CD14-positive monocyte (primary cell): Measurements from ENCODE around the gene ARL4C. TPM values are rescaled to one million over a fixed set of nuclear protein-coding genes. Genes with fewer than 3 reads are reported as not detected.
A peak's percentile ranks its signal among the peaks of the same experiment; 100 is the strongest.

Experiments used
- DNase-seq, 3 donors: peaks; one replicate each; pipeline ENCODE4 v3.0.0-alpha.2; 2011 to 2022
- H2AFZ ChIP-seq: 2 replicates; pipeline ENCODE4 v1.6.0; 2012; ENCODE audit warnings: mild to moderate bottlenecking, low read depth, low read length, inconsistent platforms; ENCODE audit not compliant: insufficient read depth, poor library complexity, severe bottlenecking
- H3K27ac ChIP-seq, 2 donors: 1 replicate in 1 of 2; 2 replicates in 1 of 2; pipeline ENCODE4 v1.5.1; 2012 to 2013; ENCODE audit warnings: low read length in 2 of 2, control low read depth in 1 of 2, inconsistent platforms in 1 of 2, low read depth in 1 of 2, mild to moderate bottlenecking in 1 of 2
- H3K27me3 ChIP-seq, 2 donors: one replicate each; pipeline versions ENCODE4 v1.6.0 to v1.6.1; 2011 to 2013; ENCODE audit warnings: low read length in 2 of 2; ENCODE audit not compliant: control insufficient read depth in 2 of 2, insufficient read depth in 2 of 2
- H3K36me3 ChIP-seq, 2 donors: replicated peaks in 1 of 2; 1 replicate in 1 of 2; 2 replicates in 1 of 2; pipeline versions ENCODE4 v1.5.1 to v1.6.1; 2012 to 2013; ENCODE audit warnings: low read length in 2 of 2, control low read depth in 1 of 2, inconsistent platforms in 1 of 2, mild to moderate bottlenecking in 1 of 2; ENCODE audit not compliant: insufficient read depth in 2 of 2, control insufficient read depth in 1 of 2
- H3K4me1 ChIP-seq, 2 donors: 1 replicate in 1 of 2; 2 replicates in 1 of 2; pipeline versions ENCODE4 v1.5.1 to v1.6.1; 2012 to 2013; ENCODE audit warnings: low read length in 2 of 2, control low read depth in 1 of 2, inconsistent platforms in 1 of 2, mild to moderate bottlenecking in 1 of 2, moderate library complexity in 1 of 2; ENCODE audit not compliant: insufficient read depth in 2 of 2, control insufficient read depth in 1 of 2
- H3K4me2 ChIP-seq: replicated peaks from 2 replicates; pipeline ENCODE3; 2012; ENCODE audit warnings: low read length, moderate library complexity, mild to moderate bottlenecking; ENCODE audit not compliant: poor library complexity, severe bottlenecking; ENCODE audit errors: extremely low read depth
- H3K4me3 ChIP-seq, 3 experiments: fragments of 200-600 bp in 1 of 3; sonication (generic) in 1 of 3; replicated peaks in 1 of 3; 1 replicate in 2 of 3; 2 replicates in 1 of 3; pipeline ENCODE4 v1.5.1; 2011 to 2013; ENCODE audit warnings: low read length in 3 of 3, mild to moderate bottlenecking in 3 of 3, control low read depth in 2 of 3, low read depth in 2 of 3, inconsistent platforms in 1 of 3, moderate library complexity in 1 of 3
- H3K79me2 ChIP-seq: 2 replicates; pipeline ENCODE4 v1.6.0; 2012; ENCODE audit warnings: mild to moderate bottlenecking, control low read depth, inconsistent platforms, low read length, moderate library complexity; ENCODE audit not compliant: insufficient read depth
- H3K9ac ChIP-seq: 2 replicates; pipeline ENCODE4 v1.6.0; 2017; ENCODE audit warnings: low read length, mild to moderate bottlenecking; ENCODE audit not compliant: insufficient read depth, poor library complexity, severe bottlenecking
- H3K9me3 ChIP-seq, 2 donors: replicated peaks in 1 of 2; 1 replicate in 1 of 2; 2 replicates in 1 of 2; pipeline versions ENCODE4 v1.5.1 to v1.6.1; 2012 to 2013; ENCODE audit warnings: low read length in 2 of 2, control low read depth in 1 of 2; ENCODE audit not compliant: control insufficient read depth in 1 of 2, insufficient read depth in 1 of 2
- H4K20me1 ChIP-seq: 2 replicates; pipeline ENCODE4 v1.6.0; 2012; ENCODE audit warnings: mild to moderate bottlenecking, low read length, control low read depth, moderate library complexity; ENCODE audit not compliant: insufficient read depth
- H3K27ac Mint-ChIP-seq, 7 donors: one replicate each; pipeline ENCODE4 v1.8.0; 2020; ENCODE audit warnings: mild to moderate bottlenecking in 7 of 7, mixed read lengths in 7 of 7, moderate library complexity in 6 of 7, inconsistent platforms in 2 of 7
- H3K27me3 Mint-ChIP-seq, 3 donors: one replicate each; pipeline ENCODE4 v1.8.0; 2021 to 2022; ENCODE audit warnings: low read depth in 3 of 3, mild to moderate bottlenecking in 3 of 3, mixed read lengths in 3 of 3, moderate library complexity in 3 of 3, inconsistent platforms in 1 of 3
- H3K36me3 Mint-ChIP-seq, 2 donors: one replicate each; pipeline ENCODE4 v1.8.0; 2020; ENCODE audit warnings: mixed read lengths in 2 of 2, inconsistent platforms in 1 of 2, mild to moderate bottlenecking in 1 of 2
- H3K4me1 Mint-ChIP-seq: one replicate; pipeline ENCODE4 v1.8.0; 2020; ENCODE audit warnings: mild to moderate bottlenecking, mixed read lengths
- H3K4me3 Mint-ChIP-seq, 2 donors: one replicate each; pipeline ENCODE4 v1.8.0; 2020; ENCODE audit warnings: mild to moderate bottlenecking in 2 of 2, mixed read lengths in 2 of 2, moderate library complexity in 1 of 2
- H3K9me3 Mint-ChIP-seq, 7 donors: one replicate each; pipeline ENCODE4 v1.8.0; 2020 to 2022; ENCODE audit warnings: mixed read lengths in 7 of 7, mild to moderate bottlenecking in 6 of 7, moderate library complexity in 6 of 7, inconsistent platforms in 2 of 7
- CTCF ChIP-seq: fragments of 200-600 bp; IDR thresholded peaks from one replicate; pipeline ENCODE4 v1.8.0; 2022; ENCODE audit warnings: antibody characterized with exemption, mild to moderate bottlenecking
- WGBS: methylation state at CpG from one replicate; pipeline ENCODE4 v1.1.5; 2013; ENCODE audit warnings: missing lambda C conversion rate; ENCODE audit not compliant: insufficient coverage; 5-methylcytosine and 5-hydroxymethylcytosine counted together
- intact Hi-C, 2 donors: fragments of 100-400 bp; cut with micrococcal nuclease; formaldehyde crosslinking; loops; one replicate each; pipeline versions ENCODE4 v1.15.0 to v1.15.1; 2023
- polyA plus RNA-seq, 3 donors: library from polyadenylated mRNA; depleted of rRNA in 1 of 3; unstranded in 2 of 3; stranded (reverse) in 1 of 3; fragments of 300-500 nt in 2 of 3; fragments of >200 nt in 1 of 3; fragmentation: Illumina TruSeq in 2 of 3; gene quantifications; 1 replicate in 2 of 3; 2 replicates in 1 of 3; pipeline ENCODE4 v1.2.3, GENCODE V29; 2012 to 2021

ARL4C gene
- polyA plus RNA-seq, 3 donors, result 4.0 to 90.9 (median 6.4) TPM

DNA sequence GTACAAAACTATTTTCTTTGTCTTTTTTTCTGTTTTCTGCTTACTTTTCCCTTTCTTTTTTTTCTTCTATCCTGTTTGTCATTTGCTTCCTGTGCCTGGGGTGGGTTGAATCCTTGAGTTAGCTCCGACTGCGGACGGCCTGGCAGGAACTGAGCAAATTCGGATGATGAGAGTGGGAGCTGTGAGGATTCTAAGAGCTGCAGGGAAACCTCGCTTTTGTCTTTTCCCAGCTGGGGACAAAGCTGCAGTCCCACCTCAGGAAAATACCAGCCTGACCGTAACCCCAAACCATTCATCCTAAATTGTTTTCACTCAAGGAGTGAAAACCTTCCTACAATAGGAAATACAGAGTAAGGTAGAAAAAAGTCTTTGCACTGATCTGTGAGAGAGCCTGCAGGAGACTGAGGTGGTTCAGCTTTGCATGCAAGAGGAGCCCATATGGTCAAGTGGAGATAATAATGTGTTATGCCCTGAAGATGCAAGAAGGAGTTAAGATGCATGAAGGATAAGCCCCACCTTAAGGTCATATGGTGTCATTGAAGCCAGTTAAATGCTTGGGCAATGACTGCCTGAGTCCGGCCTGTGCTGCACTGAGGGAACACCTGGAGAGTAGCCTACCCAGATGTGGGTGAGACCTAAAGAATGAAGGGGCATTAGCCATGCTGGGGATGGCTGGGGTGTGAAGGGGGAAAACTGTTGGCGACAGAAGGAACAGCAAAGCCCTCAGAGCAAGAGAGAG lies 31.7 kb upstream of the ARL4C start:
- Histone ChIP-seq H3K4me1 (no peaks in the 10 kb centered on the region), H4K20me1 (no peaks in the 10 kb centered on the region), H3K9me3 (peaks cover 5 to 6% of the 10 kb centered on the region in 2 donors), H3K27ac (no peak overlapping the region), H3K79me2 (no peaks in the 10 kb centered on the region), H3K36me3 (no peaks in the 10 kb centered on the region), H2AFZ (no peak overlapping the region), H3K4me3 (no peak overlapping the region), H3K4me2 (no peak overlapping the region), H3K27me3 (no peaks in the 10 kb centered on the region), H3K9ac (no peak overlapping the region)
- no peak for TF ChIP-seq CTCF
- DNase-seq, result no peak
- no peaks in the 10 kb centered on the region for H3K4me1 Mint-ChIP-seq
- H3K4me3 Mint-ChIP-seq, result peak overlapping the region in 1 of 2 donors; percentile 49
- 77% methylated on average over 6 of the region's 8 CpGs for WGBS
- H3K36me3 Mint-ChIP-seq, result no peaks in the 10 kb centered on the region
- intact Hi-C loops, result no loop called here
- H3K27ac Mint-ChIP-seq, result peak overlapping the region in 1 of 7 donors; percentile 35
- H3K27me3 Mint-ChIP-seq, result peaks cover 11 to 12% (median 12%) of the 10 kb centered on the region in 3 donors
- H3K9me3 Mint-ChIP-seq, result peaks cover 0 to 12% (median 8%) of the 10 kb centered on the region in 7 donors

DNA sequence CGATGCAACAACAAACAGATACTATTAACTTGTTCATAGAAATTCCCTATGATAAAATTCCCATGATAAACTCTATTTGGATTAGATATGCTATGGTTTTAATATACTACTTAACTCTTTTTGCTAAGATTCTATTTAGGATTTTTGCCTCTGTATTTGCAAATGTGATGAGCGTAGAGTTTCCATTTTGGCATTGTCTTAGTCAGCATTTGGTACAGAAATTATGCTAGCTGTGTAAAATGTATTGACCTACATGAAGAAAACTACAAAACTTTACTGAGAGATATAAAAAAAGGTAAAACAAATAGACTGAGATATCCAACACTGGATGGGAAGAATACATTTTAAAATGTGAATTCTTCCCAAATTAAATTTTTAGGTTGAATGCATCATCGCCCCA lies 29.8 kb upstream of the ARL4C start:
- H3K27ac Mint-ChIP-seq, result no peak overlapping the region
- intact Hi-C loops, result no loop called here
- no CpG with 5 or more reads among the region's 3 CpGs for WGBS

More for the DNA sequence above, 29.8 kb upstream of the ARL4C start:
- Mint-ChIP-seq H3K4me1 (no peaks in the 10 kb centered on the region), H3K36me3 (no peaks in the 10 kb centered on the region), H3K4me3 (no peak overlapping the region), H3K27me3 (peaks cover 12 to 16% (median 12%) of the 10 kb centered on the region in 3 donors), H3K9me3 (peaks cover 0 to 12% (median 9%) of the 10 kb centered on the region in 7 donors)
- no peaks in the 10 kb centered on the region for H3K79me2 ChIP-seq
- no peaks in the 10 kb centered on the region for H3K36me3 ChIP-seq
- H3K4me1 ChIP-seq, result no peaks in the 10 kb centered on the region
- no peak overlapping the region for H3K4me3 ChIP-seq
- H3K27ac ChIP-seq, result no peak overlapping the region
- H3K4me2 ChIP-seq, result no peak overlapping the region
- no peak overlapping the region for H2AFZ ChIP-seq
- peaks cover 5 to 8% of the 10 kb centered on the region in 2 donors for H3K9me3 ChIP-seq
- H3K9ac ChIP-seq, result no peak overlapping the region
- H3K27me3 ChIP-seq, result no peaks in the 10 kb centered on the region
- no peak for DNase-seq
- no peak for TF ChIP-seq CTCF
- no peaks in the 10 kb centered on the region for H4K20me1 ChIP-seq
